WTC11 (cell line): ENCODE measurements around the gene CAB39. TPM values are rescaled to one million over a fixed set of nuclear protein-coding genes. Genes with fewer than 3 reads are reported as not detected.

Experiments
- ATAC-seq: fragments of 200-7000 bp; cut with Tn5 transposase; 2 replicates; pipeline ENCODE4 v1.10.0; 2021; ENCODE audit warnings: mild to moderate bottlenecking, moderate library complexity
- CTCF ChIA-PET: fragments of 300-600 bp; sonication (Branson Sonifier 250); formaldehyde crosslinking; loops from one replicate; lab custom pipeline; 2021; ENCODE audit warnings: antibody characterized with exemption; lab: Charles Lee
- POLR2A ChIA-PET: fragments of 350-600 bp; sonication (Branson Sonifier 250); formaldehyde crosslinking; loops from one replicate; lab custom pipeline; 2021; ENCODE audit warnings: antibody characterized with exemption; lab: Charles Lee
- DNase-seq: peaks from one replicate; pipeline ENCODE4 v3.0.0; 2021; ENCODE audit warnings: low spot score
- H3K27ac Mint-ChIP-seq: 2 replicates; pipeline ENCODE4 v1.8.0; 2021; ENCODE audit warnings: mixed read lengths
- H3K27me3 Mint-ChIP-seq: 2 replicates; pipeline ENCODE4 v1.8.0; 2021; ENCODE audit warnings: low read depth, mild to moderate bottlenecking, moderate library complexity, mixed read lengths
- H3K36me3 Mint-ChIP-seq: 2 replicates; pipeline ENCODE4 v1.8.0; 2021; ENCODE audit warnings: mixed read lengths
- H3K4me1 Mint-ChIP-seq: 2 replicates; pipeline ENCODE4 v1.8.0; 2022; ENCODE audit warnings: mixed read lengths
- H3K4me3 Mint-ChIP-seq: 2 replicates; pipeline ENCODE4 v1.8.0; 2021; ENCODE audit warnings: mild to moderate bottlenecking, moderate library complexity, mixed read lengths
- H3K9me3 Mint-ChIP-seq: 2 replicates; pipeline ENCODE4 v1.8.0; 2021; ENCODE audit warnings: mixed read lengths
- AFF4 ChIP-seq: sonication (generic); formaldehyde crosslinking; IDR thresholded peaks from 2 replicates; pipeline ENCODE4 v1.8.1; 2023; ENCODE audit warnings: mild to moderate bottlenecking, missing genetic modification reagents, borderline replicate concordance
- ATF6 ChIP-seq: sonication (generic); formaldehyde crosslinking; IDR thresholded peaks from 2 replicates; pipeline ENCODE4 v1.8.1; 2023; ENCODE audit warnings: mild to moderate bottlenecking, missing genetic modification reagents
- CDX4 ChIP-seq: fragments of 250-450 bp; sonication (Bioruptor Pico); IDR thresholded peaks from 2 replicates; pipeline ENCODE4 v1.9.0; 2021; ENCODE audit warnings: moderate library complexity, mild to moderate bottlenecking, inconsistent platforms, borderline replicate concordance
- CREM ChIP-seq: sonication (generic); formaldehyde crosslinking; IDR thresholded peaks from 2 replicates; pipeline ENCODE4 v1.8.1; 2022; ENCODE audit warnings: mild to moderate bottlenecking, missing genetic modification reagents, moderate library complexity
- NFYB ChIP-seq: sonication (generic); formaldehyde crosslinking; conservative IDR thresholded peaks from 2 replicates; pipeline ENCODE4 v1.8.0; 2022; ENCODE audit warnings: low read depth, missing genetic modification reagents
- STAT6 ChIP-seq: sonication (generic); formaldehyde crosslinking; conservative IDR thresholded peaks from 2 replicates; pipeline ENCODE4 v1.8.1; 2023; ENCODE audit warnings: mild to moderate bottlenecking, low read depth, missing genetic modification reagents, moderate library complexity
- TP53 ChIP-seq: sonication (generic); formaldehyde crosslinking; IDR thresholded peaks from 2 replicates; pipeline ENCODE4 v1.8.1; 2023; ENCODE audit warnings: mild to moderate bottlenecking, missing genetic modification reagents
- total RNA-seq: library from RNA; stranded (reverse); gene quantifications from 3 replicates; pipeline ENCODE4 v1.2.3, GENCODE V29; 2021
- TF ChIP-seq, protein P1 (sequence below): fragments of 250-450 bp; sonication (Bioruptor Pico); IDR thresholded peaks from 2 replicates; pipeline ENCODE4 v1.9.0; 2021; ENCODE audit warnings: mild to moderate bottlenecking, borderline replicate concordance
- TF ChIP-seq, protein P2 (sequence below): sonication (generic); formaldehyde crosslinking; IDR thresholded peaks from 2 replicates; pipeline ENCODE4 v1.8.0; 2022; ENCODE audit warnings: mild to moderate bottlenecking, missing genetic modification reagents

The CAB39 gene
- total RNA-seq, 1 experiment from 2014 or later = 36.9 TPM

GRCh38 chr2:230732914-230733401 lies 20.3 kb downstream of the CAB39 start (continued):
- TF ChIP-seq, protein P1, sequence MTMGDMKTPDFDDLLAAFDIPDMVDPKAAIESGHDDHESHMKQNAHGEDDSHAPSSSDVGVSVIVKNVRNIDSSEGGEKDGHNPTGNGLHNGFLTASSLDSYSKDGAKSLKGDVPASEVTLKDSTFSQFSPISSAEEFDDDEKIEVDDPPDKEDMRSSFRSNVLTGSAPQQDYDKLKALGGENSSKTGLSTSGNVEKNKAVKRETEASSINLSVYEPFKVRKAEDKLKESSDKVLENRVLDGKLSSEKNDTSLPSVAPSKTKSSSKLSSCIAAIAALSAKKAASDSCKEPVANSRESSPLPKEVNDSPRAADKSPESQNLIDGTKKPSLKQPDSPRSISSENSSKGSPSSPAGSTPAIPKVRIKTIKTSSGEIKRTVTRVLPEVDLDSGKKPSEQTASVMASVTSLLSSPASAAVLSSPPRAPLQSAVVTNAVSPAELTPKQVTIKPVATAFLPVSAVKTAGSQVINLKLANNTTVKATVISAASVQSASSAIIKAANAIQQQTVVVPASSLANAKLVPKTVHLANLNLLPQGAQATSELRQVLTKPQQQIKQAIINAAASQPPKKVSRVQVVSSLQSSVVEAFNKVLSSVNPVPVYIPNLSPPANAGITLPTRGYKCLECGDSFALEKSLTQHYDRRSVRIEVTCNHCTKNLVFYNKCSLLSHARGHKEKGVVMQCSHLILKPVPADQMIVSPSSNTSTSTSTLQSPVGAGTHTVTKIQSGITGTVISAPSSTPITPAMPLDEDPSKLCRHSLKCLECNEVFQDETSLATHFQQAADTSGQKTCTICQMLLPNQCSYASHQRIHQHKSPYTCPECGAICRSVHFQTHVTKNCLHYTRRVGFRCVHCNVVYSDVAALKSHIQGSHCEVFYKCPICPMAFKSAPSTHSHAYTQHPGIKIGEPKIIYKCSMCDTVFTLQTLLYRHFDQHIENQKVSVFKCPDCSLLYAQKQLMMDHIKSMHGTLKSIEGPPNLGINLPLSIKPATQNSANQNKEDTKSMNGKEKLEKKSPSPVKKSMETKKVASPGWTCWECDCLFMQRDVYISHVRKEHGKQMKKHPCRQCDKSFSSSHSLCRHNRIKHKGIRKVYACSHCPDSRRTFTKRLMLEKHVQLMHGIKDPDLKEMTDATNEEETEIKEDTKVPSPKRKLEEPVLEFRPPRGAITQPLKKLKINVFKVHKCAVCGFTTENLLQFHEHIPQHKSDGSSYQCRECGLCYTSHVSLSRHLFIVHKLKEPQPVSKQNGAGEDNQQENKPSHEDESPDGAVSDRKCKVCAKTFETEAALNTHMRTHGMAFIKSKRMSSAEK = no peak

DNA sequence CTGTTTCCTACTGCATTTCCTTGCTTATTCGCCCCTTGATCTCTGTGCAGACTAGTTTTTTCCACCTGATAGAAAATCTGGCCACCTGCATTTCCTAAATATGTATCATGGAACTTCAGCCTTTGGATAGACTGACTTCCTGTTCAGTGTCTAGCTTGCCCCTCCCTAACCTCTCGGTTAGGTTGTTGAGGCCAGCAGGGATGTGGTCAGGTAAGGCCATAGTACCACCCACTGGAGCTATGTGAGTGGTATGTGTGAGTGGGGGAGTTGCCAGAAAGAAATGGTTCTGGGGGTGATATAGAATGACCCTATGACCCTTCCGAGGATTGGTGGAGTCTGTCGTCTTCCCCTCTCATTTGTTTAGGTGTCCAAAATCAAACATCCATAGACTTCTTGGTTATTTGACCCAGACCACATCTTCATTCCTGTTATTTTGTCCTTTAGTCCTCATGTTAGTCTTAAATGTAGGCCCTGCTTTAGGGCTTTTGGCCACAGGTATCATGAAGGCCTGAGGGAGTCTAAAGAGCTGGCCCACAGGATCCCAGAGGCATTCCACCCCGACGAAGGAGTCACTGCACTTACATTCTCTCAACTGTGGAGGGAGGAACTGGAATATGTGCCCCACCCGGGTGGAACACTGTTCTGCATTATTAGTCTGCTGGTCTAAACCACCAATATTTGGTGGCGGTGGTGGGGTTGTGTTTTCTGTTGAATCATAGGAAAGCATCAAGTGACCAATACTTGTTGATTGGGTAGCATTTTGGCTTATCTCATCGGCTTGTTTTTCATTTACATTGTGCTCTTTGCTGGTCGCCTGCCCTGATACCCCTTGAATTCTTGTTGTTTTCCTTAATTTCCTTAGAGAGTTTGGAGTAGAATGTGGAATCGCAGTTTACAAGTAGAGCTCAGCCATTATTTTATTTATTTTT lies 21.9 kb downstream of the CAB39 start:
- Mint-ChIP-seq H3K27me3 (no peaks in the 10 kb centered on the region), H3K27ac (peak overlapping the region; percentile 39; the same call in 1 of the 2 replicates), H3K4me3 (no peak overlapping the region), H3K9me3 (no peaks in the 10 kb centered on the region)
- DNase-seq = no peak
- ATAC-seq = no peak
- ChIA-PET POLR2A (no interaction called here), CTCF (interaction anchor here (1.1 kb wide), 1 partner anchor 64 kb away, joined by 3 read pairs; no protein-coding TSS in a partner anchor)
- TF ChIP-seq, protein P2, sequence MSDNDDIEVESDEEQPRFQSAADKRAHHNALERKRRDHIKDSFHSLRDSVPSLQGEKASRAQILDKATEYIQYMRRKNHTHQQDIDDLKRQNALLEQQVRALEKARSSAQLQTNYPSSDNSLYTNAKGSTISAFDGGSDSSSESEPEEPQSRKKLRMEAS (CRISPR knock-in tag) = no peak
- TF ChIP-seq ATF6 (no peak), NFYB (CRISPR knock-in tag) (no peak), CDX4 (CRISPR knock-in tag) (no peak), CREM (no peak), AFF4 (CRISPR knock-in tag) (no peak), STAT6 (CRISPR knock-in tag) (no peak), TP53 (no peak)
- TF ChIP-seq, all 79 proteins: peak for 0
- Mint-ChIP-seq H3K4me1 (peaks cover 54% of the 10 kb centered on the region), H3K36me3 (no peaks in the 10 kb centered on the region)
